Liver (tissue), 9 donors: ENCODE measurements around the gene DPYD. TPM values are rescaled to one million over a fixed set of nuclear protein-coding genes. Genes with fewer than 3 reads are reported as not detected.

Experiments
- DNase-seq: peaks from one replicate; pipeline ENCODE4 v3.0.0-alpha.2; 2017; ENCODE audit warnings: low spot score
- H3K27ac ChIP-seq, 2 donors: one replicate each; pipeline ENCODE4 v1.7.0; 2013; ENCODE audit warnings: inconsistent platforms in 2 of 2, low read length in 2 of 2, control low read depth in 1 of 2, low read depth in 1 of 2, mild to moderate bottlenecking in 1 of 2
- H3K27me3 ChIP-seq, 4 donors: one replicate each; pipeline versions ENCODE4 v1.6.1 to v1.7.0; 2013; ENCODE audit warnings: low read length in 3 of 4, inconsistent platforms in 1 of 4, mild to moderate bottlenecking in 1 of 4, moderate library complexity in 1 of 4; ENCODE audit not compliant: control insufficient read depth in 4 of 4, insufficient read depth in 4 of 4
- H3K36me3 ChIP-seq, 4 donors: one replicate each; pipeline versions ENCODE4 v1.6.1 to v1.7.0; 2013; ENCODE audit warnings: low read length in 3 of 4, mild to moderate bottlenecking in 3 of 4, low read depth in 1 of 4, moderate library complexity in 1 of 4; ENCODE audit not compliant: control insufficient read depth in 4 of 4, insufficient read depth in 3 of 4
- H3K4me1 ChIP-seq, 4 donors: one replicate each; pipeline versions ENCODE4 v1.6.1 to v1.7.0; 2013; ENCODE audit warnings: low read length in 3 of 4, mild to moderate bottlenecking in 3 of 4, moderate library complexity in 1 of 4; ENCODE audit not compliant: control insufficient read depth in 4 of 4, insufficient read depth in 4 of 4
- H3K4me3 ChIP-seq, 3 donors: one replicate each; pipeline versions ENCODE4 v1.6.1 to v1.7.0; 2013; ENCODE audit warnings: low read length in 3 of 3, control low read depth in 1 of 3, low read depth in 1 of 3, mild to moderate bottlenecking in 1 of 3
- H3K9ac ChIP-seq, 2 donors: one replicate each; pipeline ENCODE4 v1.7.0; 2013; ENCODE audit warnings: low read length in 2 of 2, mild to moderate bottlenecking in 2 of 2, moderate library complexity in 2 of 2, control low read depth in 1 of 2, low read depth in 1 of 2
- H3K9me3 ChIP-seq, 4 donors: one replicate each; pipeline versions ENCODE4 v1.6.1 to v1.7.0; 2013; ENCODE audit warnings: low read length in 3 of 4; ENCODE audit not compliant: control insufficient read depth in 4 of 4
- CTCF ChIP-seq: fragments of 150-350 bp; IDR thresholded peaks from 2 replicates; pipeline ENCODE4 v1.5.1; 2017; ENCODE audit warnings: improper control_type of control experiment, low read depth, low read length; ENCODE audit not compliant: missing input control
- EGR1 ChIP-seq, 2 donors: IDR thresholded peaks; 2 replicates each; pipeline ENCODE4 v1.6.1; 2016 to 2018; ENCODE audit warnings: antibody characterized with exemption in 2 of 2, low read depth in 2 of 2
- FOXA1 ChIP-seq: IDR thresholded peaks from 2 replicates; pipeline ENCODE4 v1.6.1; 2016; ENCODE audit warnings: antibody characterized with exemption
- FOXA2 ChIP-seq: IDR thresholded peaks from 2 replicates; pipeline ENCODE4 v1.6.1; 2016; ENCODE audit warnings: antibody characterized with exemption
- GABPA ChIP-seq, 2 donors: IDR thresholded peaks in 1 of 2; conservative IDR thresholded peaks in 1 of 2; 2 replicates each; pipeline ENCODE4 v1.6.1; 2016; ENCODE audit warnings: antibody characterized with exemption in 2 of 2, mild to moderate bottlenecking in 1 of 2, moderate library complexity in 1 of 2
- HNF4A ChIP-seq, 2 donors: conservative IDR thresholded peaks; 2 replicates each; pipeline ENCODE4 v1.6.1; 2016; ENCODE audit warnings: antibody characterized with exemption in 2 of 2, mild to moderate bottlenecking in 2 of 2
- HNF4G ChIP-seq: IDR thresholded peaks from 2 replicates; pipeline ENCODE4 v1.6.1; 2016; ENCODE audit warnings: antibody characterized with exemption
- JUND ChIP-seq, 2 donors: IDR thresholded peaks; 2 replicates each; pipeline ENCODE4 v1.6.1; 2016; ENCODE audit warnings: antibody characterized with exemption in 2 of 2
- NR2F2 ChIP-seq: IDR thresholded peaks from 2 replicates; pipeline ENCODE4 v1.6.1; 2016; ENCODE audit warnings: antibody characterized with exemption
- RAD21 ChIP-seq, 2 donors: IDR thresholded peaks; 2 replicates each; pipeline ENCODE4 v1.6.1; 2016; ENCODE audit warnings: antibody characterized with exemption in 2 of 2, mild to moderate bottlenecking in 2 of 2
- RXRA ChIP-seq, 2 donors: IDR thresholded peaks; 2 replicates each; pipeline ENCODE4 v1.6.1; 2017 to 2018; ENCODE audit warnings: antibody characterized with exemption in 2 of 2, mild to moderate bottlenecking in 1 of 2
- SP1 ChIP-seq: IDR thresholded peaks from 2 replicates; pipeline ENCODE4 v1.6.1; 2018; ENCODE audit warnings: antibody characterized with exemption, mild to moderate bottlenecking
- TAF1 ChIP-seq: conservative IDR thresholded peaks from 2 replicates; pipeline ENCODE4 v1.6.1; 2016; ENCODE audit warnings: antibody characterized with exemption, mild to moderate bottlenecking
- YY1 ChIP-seq: IDR thresholded peaks from 2 replicates; pipeline ENCODE4 v1.6.1; 2016; ENCODE audit warnings: antibody characterized with exemption, mild to moderate bottlenecking
- WGBS: extraction: QIAGEN DNeasy Blood & Tissue Kit; methylation state at CpG from one replicate; pipeline ENCODE4 v1.1.7; 2013; 5-methylcytosine and 5-hydroxymethylcytosine counted together
- polyA plus RNA-seq, 2 donors: library from polyadenylated mRNA; stranded (reverse) in 1 of 2; unstranded in 1 of 2; fragments of 200-250 nt in 1 of 2; fragments of >200 nt in 1 of 2; fragmentation: Nextera tagmentation in 1 of 2; extraction: Ambion mirVana in 1 of 2; gene quantifications; one replicate each; pipeline versions ENCODE4 v1.2.1 to v1.2.3, GENCODE V29; 2013 to 2015
- total RNA-seq, 2 donors: library from RNA; depleted of rRNA; stranded (reverse); fragments of >200 nt; gene quantifications; one replicate each; pipeline ENCODE4 v1.2.3, GENCODE V29; 2014
- TF ChIP-seq, protein P1 (sequence below): IDR thresholded peaks from 2 replicates; pipeline ENCODE4 v1.6.1; 2016; ENCODE audit warnings: antibody characterized with exemption, mild to moderate bottlenecking
- TF ChIP-seq, protein P2 (sequence below): IDR thresholded peaks from 2 replicates; pipeline ENCODE4 v1.6.1; 2016; ENCODE audit warnings: antibody characterized with exemption
- TF ChIP-seq, protein P3 (sequence below): IDR thresholded peaks from 2 replicates; pipeline ENCODE4 v1.6.1; 2016; ENCODE audit warnings: antibody characterized with exemption
- TF ChIP-seq, protein P4 (sequence below): IDR thresholded peaks from 2 replicates; pipeline ENCODE4 v1.6.1; 2016; ENCODE audit warnings: antibody characterized with exemption
- donor health status: healthy.
- donor health status: healthy.
- donor health status: healthy.
- donor health status: healthy.
- donor health status: healthy.

DPYD gene
- total and polyA plus RNA-seq, 4 donors = 16.2 to 142 (median 47.0) TPM

- WGBS = 96% methylated on average over 3 of the region's 3 CpGs
These were observed 117.8 kb downstream of the DPYD start for GRCh38 chr1:97803026-97803425.

More at GRCh38 chr1:97803026-97803425, 117.8 kb downstream of the DPYD start:
- no peak for TF ChIP-seq YY1
- no peak for TF ChIP-seq CTCF
- TF ChIP-seq NR2F2 = no peak
- TF ChIP-seq TAF1 = no peak
- no peak for TF ChIP-seq HNF4G
- TF ChIP-seq HNF4A (conservative IDR thresholded peaks at IDR 0.05) = no peak
- no peak for TF ChIP-seq RAD21 (IDR thresholded peaks at IDR 0.05)
- no peak for TF ChIP-seq GABPA (IDR thresholded peaks at IDR 0.05 in 1 of 2, conservative IDR thresholded peaks at IDR 0.05 in 1 of 2)
- TF ChIP-seq, protein P1, sequence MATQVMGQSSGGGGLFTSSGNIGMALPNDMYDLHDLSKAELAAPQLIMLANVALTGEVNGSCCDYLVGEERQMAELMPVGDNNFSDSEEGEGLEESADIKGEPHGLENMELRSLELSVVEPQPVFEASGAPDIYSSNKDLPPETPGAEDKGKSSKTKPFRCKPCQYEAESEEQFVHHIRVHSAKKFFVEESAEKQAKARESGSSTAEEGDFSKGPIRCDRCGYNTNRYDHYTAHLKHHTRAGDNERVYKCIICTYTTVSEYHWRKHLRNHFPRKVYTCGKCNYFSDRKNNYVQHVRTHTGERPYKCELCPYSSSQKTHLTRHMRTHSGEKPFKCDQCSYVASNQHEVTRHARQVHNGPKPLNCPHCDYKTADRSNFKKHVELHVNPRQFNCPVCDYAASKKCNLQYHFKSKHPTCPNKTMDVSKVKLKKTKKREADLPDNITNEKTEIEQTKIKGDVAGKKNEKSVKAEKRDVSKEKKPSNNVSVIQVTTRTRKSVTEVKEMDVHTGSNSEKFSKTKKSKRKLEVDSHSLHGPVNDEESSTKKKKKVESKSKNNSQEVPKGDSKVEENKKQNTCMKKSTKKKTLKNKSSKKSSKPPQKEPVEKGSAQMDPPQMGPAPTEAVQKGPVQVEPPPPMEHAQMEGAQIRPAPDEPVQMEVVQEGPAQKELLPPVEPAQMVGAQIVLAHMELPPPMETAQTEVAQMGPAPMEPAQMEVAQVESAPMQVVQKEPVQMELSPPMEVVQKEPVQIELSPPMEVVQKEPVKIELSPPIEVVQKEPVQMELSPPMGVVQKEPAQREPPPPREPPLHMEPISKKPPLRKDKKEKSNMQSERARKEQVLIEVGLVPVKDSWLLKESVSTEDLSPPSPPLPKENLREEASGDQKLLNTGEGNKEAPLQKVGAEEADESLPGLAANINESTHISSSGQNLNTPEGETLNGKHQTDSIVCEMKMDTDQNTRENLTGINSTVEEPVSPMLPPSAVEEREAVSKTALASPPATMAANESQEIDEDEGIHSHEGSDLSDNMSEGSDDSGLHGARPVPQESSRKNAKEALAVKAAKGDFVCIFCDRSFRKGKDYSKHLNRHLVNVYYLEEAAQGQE = no peak
- TF ChIP-seq, protein P2, sequence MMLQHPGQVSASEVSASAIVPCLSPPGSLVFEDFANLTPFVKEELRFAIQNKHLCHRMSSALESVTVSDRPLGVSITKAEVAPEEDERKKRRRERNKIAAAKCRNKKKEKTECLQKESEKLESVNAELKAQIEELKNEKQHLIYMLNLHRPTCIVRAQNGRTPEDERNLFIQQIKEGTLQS = no peak
- no peak for TF ChIP-seq SP1
- TF ChIP-seq, protein P3, sequence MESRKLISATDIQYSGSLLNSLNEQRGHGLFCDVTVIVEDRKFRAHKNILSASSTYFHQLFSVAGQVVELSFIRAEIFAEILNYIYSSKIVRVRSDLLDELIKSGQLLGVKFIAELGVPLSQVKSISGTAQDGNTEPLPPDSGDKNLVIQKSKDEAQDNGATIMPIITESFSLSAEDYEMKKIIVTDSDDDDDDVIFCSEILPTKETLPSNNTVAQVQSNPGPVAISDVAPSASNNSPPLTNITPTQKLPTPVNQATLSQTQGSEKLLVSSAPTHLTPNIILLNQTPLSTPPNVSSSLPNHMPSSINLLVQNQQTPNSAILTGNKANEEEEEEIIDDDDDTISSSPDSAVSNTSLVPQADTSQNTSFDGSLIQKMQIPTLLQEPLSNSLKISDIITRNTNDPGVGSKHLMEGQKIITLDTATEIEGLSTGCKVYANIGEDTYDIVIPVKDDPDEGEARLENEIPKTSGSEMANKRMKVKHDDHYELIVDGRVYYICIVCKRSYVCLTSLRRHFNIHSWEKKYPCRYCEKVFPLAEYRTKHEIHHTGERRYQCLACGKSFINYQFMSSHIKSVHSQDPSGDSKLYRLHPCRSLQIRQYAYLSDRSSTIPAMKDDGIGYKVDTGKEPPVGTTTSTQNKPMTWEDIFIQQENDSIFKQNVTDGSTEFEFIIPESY = no peak
- TF ChIP-seq EGR1 (IDR thresholded peaks at IDR 0.05; ENCODE audit: low read depth in 2 of 2) = no peak
- TF ChIP-seq FOXA1 = no peak
- TF ChIP-seq RXRA (IDR thresholded peaks at IDR 0.05) = no peak
- TF ChIP-seq FOXA2 = no peak
- TF ChIP-seq, protein P4, sequence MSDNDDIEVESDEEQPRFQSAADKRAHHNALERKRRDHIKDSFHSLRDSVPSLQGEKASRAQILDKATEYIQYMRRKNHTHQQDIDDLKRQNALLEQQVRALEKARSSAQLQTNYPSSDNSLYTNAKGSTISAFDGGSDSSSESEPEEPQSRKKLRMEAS = no peak
- no peak for TF ChIP-seq JUND (IDR thresholded peaks at IDR 0.05)
- no peaks in the 10 kb centered on the region for H3K27me3 ChIP-seq
- no peak overlapping the region for H3K4me3 ChIP-seq
- no peak overlapping the region for H3K9ac ChIP-seq
- H3K9me3 ChIP-seq = no peaks in the 10 kb centered on the region
- DNase-seq = no peak
- no peak overlapping the region for H3K27ac ChIP-seq
- H3K4me1 ChIP-seq = peaks cover 0 to 9% (median 3%) of the 10 kb centered on the region in 4 donors
- H3K36me3 ChIP-seq = peaks cover 0 to 2% (median 0%) of the 10 kb centered on the region in 4 donors
